ENCODE results near the gene PTPMT1.

The PTPMT1 gene

GRCh38 chr11:47605921-47606320 is 40.5 kb downstream of the PTPMT1 start:
- FAIRE-seq (no peak), DNase-seq (ENCODE audit: insufficient read length, low spot score) (no peak)

GRCh38 chr11:47606731-47607130 is 41.3 kb downstream of the PTPMT1 start:
- DNase-seq (ENCODE audit: insufficient read length, low spot score) (no peak), FAIRE-seq (no peak)

- DNase-seq (ENCODE audit: insufficient read length, low spot score), result no peak
Observed at GRCh38 chr11:47607380-47607779, 42.0 kb downstream of the PTPMT1 start.

GRCh38 chr11:47609675-47610074 is 44.3 kb downstream of the PTPMT1 start:
- no peak for FAIRE-seq

More at GRCh38 chr11:47607380-47607779, 42.0 kb downstream of the PTPMT1 start:
- FAIRE-seq, result no peak

GRCh38 chr11:47611348-47611794 is 46.0 kb downstream of the PTPMT1 start:
- DNase-seq (ENCODE audit: insufficient read length, low spot score) (no peak), FAIRE-seq (peak; percentile 35)

More at GRCh38 chr11:47609675-47610074, 44.3 kb downstream of the PTPMT1 start:
- no peak for DNase-seq (ENCODE audit: insufficient read length, low spot score)

- FAIRE-seq, result no peak
- DNase-seq (ENCODE audit: insufficient read length, low spot score), result no peak
Observed at GRCh38 chr11:47615249-47615648, 49.9 kb downstream of the PTPMT1 start.

GRCh38 chr11:47616726-47617416 is 51.5 kb downstream of the PTPMT1 start:
- no peak for DNase-seq (ENCODE audit: insufficient read length, low spot score)
- peak; percentile 73 for FAIRE-seq

GRCh38 chr11:47617417-47617809 is 52.0 kb downstream of the PTPMT1 start:
- DNase-seq (ENCODE audit: insufficient read length, low spot score) (no peak), FAIRE-seq (no peak)

GRCh38 chr11:47620836-47621378 is 55.5 kb downstream of the PTPMT1 start:
- FAIRE-seq, result no peak
- DNase-seq (ENCODE audit: insufficient read length, low spot score), result no peak
